ENCODE results near the gene PTPRD. TPM values are rescaled to one million over a fixed set of nuclear protein-coding genes. Genes with fewer than 3 reads are reported as not detected.

The PTPRD gene
- total RNA-seq, 1 experiment from 2014 or later = 79.4 TPM

DNA sequence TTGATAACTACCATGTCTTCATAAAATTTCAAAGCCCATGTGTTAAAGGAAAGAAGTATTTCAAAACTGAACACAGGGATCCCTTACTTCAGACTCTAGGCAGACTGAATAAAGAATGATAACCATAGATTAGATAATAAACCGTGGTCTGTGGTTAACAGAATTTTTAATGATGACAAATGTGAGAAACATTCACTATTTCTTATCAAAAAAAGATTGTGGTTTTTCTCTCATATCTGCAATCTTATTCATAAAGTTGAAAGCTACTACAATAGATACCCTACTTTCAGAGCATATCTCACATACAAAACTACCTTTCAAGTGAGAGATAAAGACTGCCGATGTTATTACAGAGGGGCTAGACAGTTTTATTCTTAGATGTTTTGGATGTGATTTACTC lies 1996.4 kb downstream of the PTPRD start:
- no peaks in the 10 kb centered on the region for H3K36me3 ChIP-seq
- no peaks in the 10 kb centered on the region for H3K9me3 ChIP-seq (replicated peaks)
- H3K4me1 ChIP-seq = no peaks in the 10 kb centered on the region; the same call in 1 of the 2 replicates
- H3K4me3 ChIP-seq = no peak overlapping the region
- DNase-seq = no peak
- H3K27ac ChIP-seq = no peak overlapping the region
- H3K27me3 ChIP-seq = no peaks in the 10 kb centered on the region

DNA sequence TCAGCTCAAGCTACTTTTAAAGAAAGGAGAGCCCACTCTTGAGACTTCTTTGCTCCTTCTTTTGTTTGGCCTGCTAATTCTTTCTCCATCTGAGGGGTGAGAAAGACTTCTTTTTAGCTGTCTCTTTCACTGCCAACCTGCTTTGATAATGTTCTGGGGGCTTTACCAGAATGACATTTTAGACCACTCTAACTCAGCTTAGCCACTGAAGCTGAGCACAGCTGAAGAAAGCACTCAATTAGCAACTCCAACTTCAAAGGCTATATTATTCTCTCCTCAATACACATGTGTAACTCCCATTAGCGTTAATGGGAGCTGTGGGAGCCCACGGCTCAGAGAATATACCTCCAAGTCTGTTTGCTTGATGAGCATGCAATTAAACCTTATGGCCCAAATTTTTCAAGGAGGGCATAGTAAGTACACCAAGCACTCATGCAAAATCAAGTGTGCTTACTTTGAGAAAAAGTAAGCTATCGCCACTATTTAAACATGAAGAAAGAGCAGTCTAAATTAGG lies 1997.8 kb downstream of the PTPRD start:
- Histone ChIP-seq H3K4me3 (no peak overlapping the region), H3K27me3 (no peaks in the 10 kb centered on the region), H3K27ac (no peak overlapping the region), H3K9me3 (replicated peaks) (no peaks in the 10 kb centered on the region), H3K36me3 (no peaks in the 10 kb centered on the region), H3K4me1 (no peaks in the 10 kb centered on the region; the same call in 1 of the 2 replicates)
- no peak for DNase-seq

DNA sequence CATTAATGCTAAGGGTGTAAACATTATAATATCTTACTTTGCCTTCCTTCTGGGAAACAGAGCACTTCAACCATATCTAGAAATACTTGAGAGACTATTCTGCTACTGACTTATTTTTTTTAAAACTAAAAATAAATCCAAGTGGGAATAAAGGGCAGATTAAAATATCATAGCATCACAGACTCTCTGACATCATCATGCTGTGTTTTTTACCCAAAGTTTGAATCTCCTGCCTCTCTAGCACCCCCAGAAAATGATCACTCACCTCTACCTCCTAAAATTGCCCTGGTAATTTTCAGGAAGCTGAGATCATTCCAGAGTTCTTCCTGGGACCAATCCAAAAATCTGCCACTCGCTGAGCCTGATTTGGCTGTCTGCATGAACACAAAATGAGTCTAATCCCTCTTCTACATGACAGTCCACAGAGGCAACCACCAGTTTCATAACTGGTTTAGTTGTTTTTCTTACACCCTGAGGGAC lies 1999.4 kb downstream of the PTPRD start:
- no peak for DNase-seq
- H3K27me3 ChIP-seq = no peaks in the 10 kb centered on the region
- no peaks in the 10 kb centered on the region for H3K9me3 ChIP-seq (replicated peaks)
- H3K27ac ChIP-seq = no peak overlapping the region
- no peaks in the 10 kb centered on the region; the same call in 1 of the 2 replicates for H3K36me3 ChIP-seq
- H3K4me1 ChIP-seq = no peaks in the 10 kb centered on the region; the same call in 1 of the 2 replicates
- H3K4me3 ChIP-seq = no peak overlapping the region

DNA sequence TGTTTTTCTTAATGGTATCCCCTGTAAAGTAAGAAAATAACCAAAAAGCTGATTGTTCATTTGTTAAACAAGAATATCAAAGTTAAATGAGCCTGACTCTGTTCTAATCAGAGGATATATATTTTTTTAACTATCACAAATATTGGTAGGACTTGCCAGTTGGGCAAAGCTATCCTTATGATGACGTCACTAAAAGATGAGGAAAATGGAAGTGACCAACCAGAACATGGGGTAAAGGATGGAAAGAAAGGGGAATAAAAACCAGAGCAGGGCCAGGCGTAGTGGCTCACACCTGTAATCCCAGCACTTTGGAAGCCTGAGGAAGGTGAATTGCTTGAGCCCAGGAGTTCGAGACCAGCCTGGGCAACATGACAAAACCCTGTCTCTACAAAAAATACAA lies 2001.6 kb downstream of the PTPRD start:
- H3K4me3 ChIP-seq = no peak overlapping the region
- no peaks in the 10 kb centered on the region for H3K4me1 ChIP-seq
- no peaks in the 10 kb centered on the region; the same call in 1 of the 2 replicates for H3K36me3 ChIP-seq
- no peaks in the 10 kb centered on the region for H3K9me3 ChIP-seq (replicated peaks)
- DNase-seq = no peak
- no peaks in the 10 kb centered on the region for H3K27me3 ChIP-seq
- H3K27ac ChIP-seq = no peak overlapping the region

DNA sequence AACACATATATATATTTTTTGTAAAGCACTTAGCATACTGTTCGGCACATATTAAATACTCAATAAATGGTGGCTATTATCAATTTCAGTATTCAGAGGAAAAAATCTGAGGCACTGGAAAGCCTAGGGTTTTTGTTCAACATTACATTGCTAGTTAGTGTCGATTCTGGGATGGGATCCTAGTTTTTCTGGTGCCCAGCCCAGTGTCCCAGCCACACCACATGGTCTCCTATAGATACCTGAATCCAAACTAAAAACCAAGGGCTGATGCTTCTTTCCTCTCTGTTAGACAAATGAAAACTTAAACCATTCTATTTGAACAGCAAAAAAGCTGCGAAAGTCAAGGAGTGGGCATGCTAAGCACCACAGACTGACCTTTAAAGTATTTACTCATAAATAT lies 2002.5 kb downstream of the PTPRD start:
- Histone ChIP-seq H3K27me3 (no peaks in the 10 kb centered on the region), H3K27ac (no peak overlapping the region), H3K36me3 (no peaks in the 10 kb centered on the region; the same call in 1 of the 2 replicates), H3K9me3 (replicated peaks) (no peaks in the 10 kb centered on the region), H3K4me3 (no peak overlapping the region), H3K4me1 (no peaks in the 10 kb centered on the region)
- DNase-seq = no peak

DNA sequence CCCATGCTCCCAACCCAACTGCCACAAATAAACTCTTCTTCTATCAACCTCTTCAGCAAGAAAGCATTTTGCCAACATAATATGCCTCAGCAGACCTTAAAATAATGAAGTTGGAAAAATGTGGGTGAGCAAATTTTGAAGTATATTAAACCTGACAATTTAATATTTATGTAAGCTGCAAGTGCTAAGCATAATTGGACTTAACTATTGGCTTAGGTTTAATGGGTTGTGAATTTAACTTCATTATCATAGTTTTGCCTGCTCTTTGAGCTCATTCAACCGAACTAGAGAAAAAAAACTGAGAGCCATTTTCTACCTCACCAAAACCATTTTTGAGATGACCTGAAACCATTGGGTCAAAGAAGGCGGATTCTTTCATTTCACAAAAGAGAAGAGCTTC lies 2007.7 kb downstream of the PTPRD start:
- H3K9me3 ChIP-seq (replicated peaks) = no peaks in the 10 kb centered on the region
- no peak overlapping the region for H3K4me3 ChIP-seq

DNA sequence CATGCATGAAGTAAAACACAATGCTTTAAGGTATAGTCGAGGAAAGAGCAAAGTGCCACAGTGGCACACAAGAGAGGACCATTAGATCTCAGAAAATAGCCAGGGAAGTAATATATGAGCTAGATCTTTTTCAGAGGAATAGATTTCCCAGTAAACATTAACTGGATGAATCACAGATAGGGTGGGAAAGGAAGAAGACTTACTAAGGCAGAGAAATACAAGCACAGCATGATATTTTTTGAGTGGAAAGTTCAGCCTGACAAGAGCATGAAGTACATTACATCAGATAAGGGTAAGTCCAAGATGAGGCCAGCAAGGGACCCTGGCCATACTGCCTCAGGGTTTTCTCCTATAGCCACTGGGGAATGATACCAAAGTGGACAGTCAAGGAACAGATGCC lies 2008.6 kb downstream of the PTPRD start:
- no peaks in the 10 kb centered on the region for H3K4me1 ChIP-seq
- H3K4me3 ChIP-seq = no peak overlapping the region

More for the DNA sequence above, 2007.7 kb downstream of the PTPRD start:
- no peaks in the 10 kb centered on the region for H3K27me3 ChIP-seq
- DNase-seq = no peak
- no peaks in the 10 kb centered on the region for H3K4me1 ChIP-seq
- H3K36me3 ChIP-seq = no peaks in the 10 kb centered on the region; the same call in 1 of the 2 replicates
- no peak overlapping the region for H3K27ac ChIP-seq

DNA sequence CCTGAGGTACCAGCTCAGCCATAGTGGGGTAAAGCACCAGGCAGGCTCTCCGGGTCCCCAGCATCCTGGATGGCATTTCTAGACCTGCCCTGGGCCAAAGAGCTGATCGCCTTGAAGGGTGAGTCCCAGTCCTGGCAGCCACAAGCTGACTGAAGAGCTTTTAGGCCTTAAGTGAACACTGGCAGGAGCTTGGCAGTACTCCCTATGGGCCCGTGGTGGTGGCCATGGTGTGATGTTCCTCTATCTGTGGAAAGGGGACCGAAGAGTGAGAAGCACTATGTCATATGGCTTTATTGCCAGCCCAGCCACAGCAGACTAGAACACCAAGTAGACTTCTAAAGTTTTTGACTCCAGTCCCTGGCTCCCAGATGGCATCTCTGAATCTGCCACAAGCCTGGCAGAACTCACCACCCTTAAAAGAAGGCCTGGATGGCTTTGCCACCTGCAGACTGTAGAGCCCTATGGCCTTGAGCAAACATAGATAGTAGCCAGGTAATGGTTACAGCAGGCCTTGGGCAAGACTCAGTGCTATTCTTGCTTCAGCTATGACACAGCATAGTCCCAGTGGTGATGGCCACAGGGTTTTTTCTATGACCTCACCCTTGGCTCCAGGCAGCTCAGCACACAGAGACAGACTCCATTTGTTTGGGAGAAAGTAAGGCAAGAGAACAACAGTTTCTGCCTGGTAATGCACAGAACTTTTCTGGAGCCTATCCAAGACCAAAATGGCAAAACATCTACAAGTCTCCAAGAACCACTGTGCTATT lies 2011.7 kb downstream of the PTPRD start:
- DNase-seq = no peak

More for the DNA sequence above, 2008.6 kb downstream of the PTPRD start:
- no peaks in the 10 kb centered on the region for H3K27me3 ChIP-seq
- DNase-seq = no peak
- H3K9me3 ChIP-seq (replicated peaks) = no peaks in the 10 kb centered on the region
- H3K27ac ChIP-seq = no peak overlapping the region
- no peaks in the 10 kb centered on the region; the same call in 1 of the 2 replicates for H3K36me3 ChIP-seq

DNA sequence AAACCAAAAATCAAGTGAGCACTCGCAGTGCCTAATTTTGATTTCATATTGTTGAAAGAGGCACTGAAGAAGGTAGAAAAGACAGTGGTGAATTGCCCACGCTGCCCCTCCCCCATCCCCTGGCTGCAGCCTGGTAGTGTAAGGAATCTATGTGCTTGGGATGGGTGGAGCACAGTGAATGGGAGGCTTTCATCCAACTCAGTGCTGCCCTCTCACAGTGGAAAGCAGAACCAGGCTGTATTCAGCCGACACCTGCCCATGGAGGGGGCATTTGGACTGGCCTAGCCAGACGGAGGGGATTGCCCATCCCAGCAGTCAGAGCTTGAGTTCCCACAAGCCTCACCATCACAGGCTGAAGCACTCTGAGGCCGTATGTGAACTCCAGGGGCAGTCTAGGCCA lies 2012.9 kb downstream of the PTPRD start:
- Histone ChIP-seq H3K9me3 (replicated peaks) (no peaks in the 10 kb centered on the region), H3K27ac (no peak overlapping the region), H3K4me3 (no peak overlapping the region), H3K27me3 (no peaks in the 10 kb centered on the region), H3K36me3 (no peaks in the 10 kb centered on the region), H3K4me1 (no peaks in the 10 kb centered on the region)
- DNase-seq = no peak

More for the DNA sequence above, 2011.7 kb downstream of the PTPRD start:
- Histone ChIP-seq H3K9me3 (replicated peaks) (no peaks in the 10 kb centered on the region), H3K36me3 (no peaks in the 10 kb centered on the region), H3K4me1 (no peaks in the 10 kb centered on the region), H3K27me3 (no peaks in the 10 kb centered on the region), H3K27ac (no peak overlapping the region), H3K4me3 (no peak overlapping the region)

DNA sequence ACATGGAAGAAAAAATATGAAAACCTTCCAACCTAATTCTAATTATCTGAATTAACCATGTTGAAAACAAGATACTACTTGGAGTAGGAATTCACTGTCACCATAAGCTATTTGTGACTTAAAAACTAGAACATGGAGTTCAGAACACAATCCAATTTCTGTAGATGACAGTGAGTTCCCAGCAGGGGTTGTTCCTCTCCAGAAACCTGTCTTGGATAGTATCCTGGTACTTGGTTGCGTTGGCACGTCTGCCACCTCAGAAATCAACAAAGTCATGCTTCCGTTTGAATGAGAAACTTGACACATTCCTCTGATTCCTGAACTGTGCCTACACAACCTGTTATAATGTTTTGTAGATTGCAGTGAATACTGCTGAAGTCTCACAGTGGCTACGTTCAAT lies 2023.3 kb downstream of the PTPRD start:
- Histone ChIP-seq H3K4me3 (no peak overlapping the region), H3K27me3 (no peaks in the 10 kb centered on the region), H3K9me3 (replicated peaks) (no peaks in the 10 kb centered on the region), H3K4me1 (no peaks in the 10 kb centered on the region), H3K27ac (no peak overlapping the region), H3K36me3 (no peaks in the 10 kb centered on the region)
- DNase-seq = no peak

DNA sequence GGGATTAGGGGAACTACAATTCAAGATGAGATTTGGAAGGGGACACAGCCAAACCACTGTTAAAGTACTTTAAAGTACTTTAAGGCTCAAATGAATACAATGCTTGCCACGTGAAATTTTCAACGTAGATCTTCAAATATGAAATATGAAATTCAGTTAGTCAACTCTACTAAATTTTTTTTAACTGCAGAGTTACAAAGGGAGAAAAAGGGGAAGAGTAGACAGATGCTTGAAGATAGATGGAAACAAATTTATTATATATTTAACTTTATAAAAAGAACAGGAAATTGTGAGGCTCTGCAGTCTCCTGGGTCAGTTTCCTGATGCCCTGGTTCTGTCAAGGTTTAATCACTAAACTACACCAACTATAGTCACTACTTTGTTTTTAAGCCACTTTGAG lies 2027.8 kb downstream of the PTPRD start:
- Histone ChIP-seq H3K4me1 (peaks cover 3% of the 10 kb centered on the region), H3K27me3 (no peaks in the 10 kb centered on the region), H3K9me3 (replicated peaks) (no peaks in the 10 kb centered on the region), H3K36me3 (no peaks in the 10 kb centered on the region), H3K27ac (no peak overlapping the region), H3K4me3 (no peak overlapping the region)
- no peak for DNase-seq

DNA sequence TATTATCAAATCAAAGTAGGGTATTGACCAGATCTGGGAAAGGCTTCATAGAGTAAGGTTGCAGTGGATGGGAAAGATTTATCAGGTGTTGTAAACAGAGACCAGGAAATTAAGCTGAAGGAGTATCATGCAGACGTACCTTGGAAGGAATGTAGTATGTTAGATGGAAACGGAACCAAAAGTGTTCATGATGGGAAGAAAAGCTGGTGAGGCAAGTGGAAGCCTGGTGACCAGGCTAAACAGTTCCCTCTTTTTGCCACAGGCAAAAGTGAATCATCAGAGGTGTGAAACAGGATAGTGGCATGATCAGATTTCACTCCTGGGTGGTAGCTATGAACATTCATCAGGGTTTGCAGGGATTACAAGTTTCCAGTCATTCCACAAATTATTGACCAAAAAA lies 2033.1 kb downstream of the PTPRD start:
- Histone ChIP-seq H3K27me3 (no peaks in the 10 kb centered on the region), H3K27ac (no peak overlapping the region), H3K36me3 (no peaks in the 10 kb centered on the region), H3K4me3 (no peak overlapping the region), H3K4me1 (peaks cover 10% of the 10 kb centered on the region), H3K9me3 (replicated peaks) (no peaks in the 10 kb centered on the region)
- DNase-seq = peak; percentile 13 to 62

DNA sequence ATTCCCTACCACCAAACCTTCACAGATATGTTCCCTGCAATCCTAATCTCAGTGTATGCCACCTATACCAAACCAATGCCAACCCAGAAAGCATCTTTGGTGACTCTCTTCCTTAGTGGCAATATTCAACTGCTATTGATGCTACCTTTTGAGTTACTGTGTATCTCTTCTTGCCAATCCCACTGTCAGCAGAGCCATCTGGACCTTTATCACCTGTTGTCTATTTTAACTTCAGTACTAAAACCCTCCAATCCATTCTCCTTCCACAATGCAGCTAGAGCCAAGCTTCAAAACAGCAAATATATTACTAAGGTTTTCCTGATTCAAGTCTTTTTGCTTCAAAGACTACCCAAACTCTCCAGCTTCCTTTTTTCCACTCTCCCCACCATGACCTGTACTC lies 2036.1 kb downstream of the PTPRD start:
- H3K9me3 ChIP-seq (replicated peaks) = no peaks in the 10 kb centered on the region
- H3K4me1 ChIP-seq = peaks cover 11% of the 10 kb centered on the region
- no peak overlapping the region for H3K27ac ChIP-seq
- no peaks in the 10 kb centered on the region for H3K27me3 ChIP-seq
- no peak overlapping the region for H3K4me3 ChIP-seq
- DNase-seq = no peak
- no peaks in the 10 kb centered on the region for H3K36me3 ChIP-seq

DNA sequence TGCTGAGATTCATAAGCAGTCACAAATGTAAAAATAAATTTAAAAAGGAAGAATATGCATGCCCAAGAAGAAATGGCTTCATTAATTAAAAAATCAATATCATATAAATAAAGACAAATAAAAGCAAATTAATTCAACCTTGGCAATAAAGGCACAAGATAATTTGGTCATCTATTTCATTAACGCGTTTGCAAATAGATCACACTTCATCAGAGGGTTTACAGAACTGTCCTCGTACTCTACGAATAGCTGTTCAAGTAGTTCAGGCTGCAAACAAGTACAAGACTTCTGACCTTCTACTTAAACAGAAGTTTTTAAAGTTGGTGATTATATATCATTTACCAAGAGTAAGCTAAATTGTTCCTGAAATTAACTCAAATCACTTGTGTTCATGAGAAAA lies 2038.0 kb downstream of the PTPRD start:
- H3K27ac ChIP-seq = no peak overlapping the region
- DNase-seq = no peak
- H3K4me1 ChIP-seq = peaks cover 10% of the 10 kb centered on the region; the same call in 1 of the 2 replicates
- H3K9me3 ChIP-seq (replicated peaks) = no peaks in the 10 kb centered on the region
- no peaks in the 10 kb centered on the region for H3K36me3 ChIP-seq
- no peak overlapping the region for H3K4me3 ChIP-seq
- H3K27me3 ChIP-seq = no peaks in the 10 kb centered on the region

DNA sequence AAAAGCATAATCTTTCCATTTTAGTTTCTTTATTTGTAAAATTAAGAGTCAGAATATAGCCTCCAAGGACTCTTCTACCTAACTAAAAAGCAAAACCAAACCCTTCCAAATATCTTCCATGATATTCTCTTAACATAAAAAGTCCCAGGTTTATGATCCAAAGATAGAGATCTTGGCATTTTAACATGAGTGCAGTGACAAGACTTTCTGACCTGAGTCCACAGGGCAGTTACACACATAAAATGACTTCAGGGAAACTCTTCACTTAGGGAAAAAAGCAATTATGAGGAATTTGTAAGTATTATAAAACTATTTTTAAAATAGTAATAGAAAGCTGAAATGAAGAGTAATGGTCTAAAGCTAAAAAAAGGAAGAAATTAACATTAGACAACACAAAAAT lies 2040.6 kb downstream of the PTPRD start:
- no peak overlapping the region for H3K27ac ChIP-seq
- no peaks in the 10 kb centered on the region for H3K27me3 ChIP-seq
- no peak for DNase-seq
- H3K4me1 ChIP-seq = 0 out of 2 replicates have a peak, but pooled peaks cover 5% of the 10 kb centered on the region
- H3K4me3 ChIP-seq = no peak overlapping the region
- H3K36me3 ChIP-seq = no peaks in the 10 kb centered on the region
- H3K9me3 ChIP-seq (replicated peaks) = no peaks in the 10 kb centered on the region
